Liver (tissue), 3 donors: Measurements from ENCODE around the gene PITRM1.

Experiments used
- EGR1 ChIP-seq, 2 donors: IDR thresholded peaks; 2 replicates each; pipeline ENCODE4 v1.6.1; 2016 to 2018; ENCODE audit warnings: antibody characterized with exemption in 2 of 2, low read depth in 2 of 2
- FOXA1 ChIP-seq: IDR thresholded peaks from 2 replicates; pipeline ENCODE4 v1.6.1; 2016; ENCODE audit warnings: antibody characterized with exemption
- HNF4A ChIP-seq, 2 donors: conservative IDR thresholded peaks; 2 replicates each; pipeline ENCODE4 v1.6.1; 2016; ENCODE audit warnings: antibody characterized with exemption in 2 of 2, mild to moderate bottlenecking in 2 of 2
- JUND ChIP-seq, 2 donors: IDR thresholded peaks; 2 replicates each; pipeline ENCODE4 v1.6.1; 2016; ENCODE audit warnings: antibody characterized with exemption in 2 of 2
- RAD21 ChIP-seq, 2 donors: IDR thresholded peaks; 2 replicates each; pipeline ENCODE4 v1.6.1; 2016; ENCODE audit warnings: antibody characterized with exemption in 2 of 2, mild to moderate bottlenecking in 2 of 2
- RXRA ChIP-seq, 2 donors: IDR thresholded peaks; 2 replicates each; pipeline ENCODE4 v1.6.1; 2017 to 2018; ENCODE audit warnings: antibody characterized with exemption in 2 of 2, mild to moderate bottlenecking in 1 of 2
- SP1 ChIP-seq: IDR thresholded peaks from 2 replicates; pipeline ENCODE4 v1.6.1; 2018; ENCODE audit warnings: antibody characterized with exemption, mild to moderate bottlenecking
- TAF1 ChIP-seq: conservative IDR thresholded peaks from 2 replicates; pipeline ENCODE4 v1.6.1; 2016; ENCODE audit warnings: antibody characterized with exemption, mild to moderate bottlenecking
- YY1 ChIP-seq: IDR thresholded peaks from 2 replicates; pipeline ENCODE4 v1.6.1; 2016; ENCODE audit warnings: antibody characterized with exemption, mild to moderate bottlenecking
- TF ChIP-seq, protein P1 (sequence below): fragments of 150-350 bp; IDR thresholded peaks from 2 replicates; pipeline ENCODE4 v1.5.1; 2017; ENCODE audit warnings: improper control_type of control experiment, low read depth, low read length; ENCODE audit not compliant: missing input control
- TF ChIP-seq, protein P2 (sequence below): IDR thresholded peaks from 2 replicates; pipeline ENCODE4 v1.6.1; 2016; ENCODE audit warnings: antibody characterized with exemption, mild to moderate bottlenecking
- donor health status: healthy.
- donor health status: healthy.

- TF ChIP-seq SP1 (no peak), TAF1 (no peak), EGR1 (IDR thresholded peaks at IDR 0.05; ENCODE audit: low read depth in 2 of 2) (no peak), HNF4A (conservative IDR thresholded peaks at IDR 0.05) (peak in 1 of 2 donors; percentile 59), YY1 (no peak), FOXA1 (no peak), JUND (IDR thresholded peaks at IDR 0.05) (no peak), RAD21 (IDR thresholded peaks at IDR 0.05) (no peak), RXRA (IDR thresholded peaks at IDR 0.05) (peak in 1 of 2 donors; percentile 68)
- TF ChIP-seq, protein P1, sequence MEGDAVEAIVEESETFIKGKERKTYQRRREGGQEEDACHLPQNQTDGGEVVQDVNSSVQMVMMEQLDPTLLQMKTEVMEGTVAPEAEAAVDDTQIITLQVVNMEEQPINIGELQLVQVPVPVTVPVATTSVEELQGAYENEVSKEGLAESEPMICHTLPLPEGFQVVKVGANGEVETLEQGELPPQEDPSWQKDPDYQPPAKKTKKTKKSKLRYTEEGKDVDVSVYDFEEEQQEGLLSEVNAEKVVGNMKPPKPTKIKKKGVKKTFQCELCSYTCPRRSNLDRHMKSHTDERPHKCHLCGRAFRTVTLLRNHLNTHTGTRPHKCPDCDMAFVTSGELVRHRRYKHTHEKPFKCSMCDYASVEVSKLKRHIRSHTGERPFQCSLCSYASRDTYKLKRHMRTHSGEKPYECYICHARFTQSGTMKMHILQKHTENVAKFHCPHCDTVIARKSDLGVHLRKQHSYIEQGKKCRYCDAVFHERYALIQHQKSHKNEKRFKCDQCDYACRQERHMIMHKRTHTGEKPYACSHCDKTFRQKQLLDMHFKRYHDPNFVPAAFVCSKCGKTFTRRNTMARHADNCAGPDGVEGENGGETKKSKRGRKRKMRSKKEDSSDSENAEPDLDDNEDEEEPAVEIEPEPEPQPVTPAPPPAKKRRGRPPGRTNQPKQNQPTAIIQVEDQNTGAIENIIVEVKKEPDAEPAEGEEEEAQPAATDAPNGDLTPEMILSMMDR = no peak
- TF ChIP-seq, protein P2, sequence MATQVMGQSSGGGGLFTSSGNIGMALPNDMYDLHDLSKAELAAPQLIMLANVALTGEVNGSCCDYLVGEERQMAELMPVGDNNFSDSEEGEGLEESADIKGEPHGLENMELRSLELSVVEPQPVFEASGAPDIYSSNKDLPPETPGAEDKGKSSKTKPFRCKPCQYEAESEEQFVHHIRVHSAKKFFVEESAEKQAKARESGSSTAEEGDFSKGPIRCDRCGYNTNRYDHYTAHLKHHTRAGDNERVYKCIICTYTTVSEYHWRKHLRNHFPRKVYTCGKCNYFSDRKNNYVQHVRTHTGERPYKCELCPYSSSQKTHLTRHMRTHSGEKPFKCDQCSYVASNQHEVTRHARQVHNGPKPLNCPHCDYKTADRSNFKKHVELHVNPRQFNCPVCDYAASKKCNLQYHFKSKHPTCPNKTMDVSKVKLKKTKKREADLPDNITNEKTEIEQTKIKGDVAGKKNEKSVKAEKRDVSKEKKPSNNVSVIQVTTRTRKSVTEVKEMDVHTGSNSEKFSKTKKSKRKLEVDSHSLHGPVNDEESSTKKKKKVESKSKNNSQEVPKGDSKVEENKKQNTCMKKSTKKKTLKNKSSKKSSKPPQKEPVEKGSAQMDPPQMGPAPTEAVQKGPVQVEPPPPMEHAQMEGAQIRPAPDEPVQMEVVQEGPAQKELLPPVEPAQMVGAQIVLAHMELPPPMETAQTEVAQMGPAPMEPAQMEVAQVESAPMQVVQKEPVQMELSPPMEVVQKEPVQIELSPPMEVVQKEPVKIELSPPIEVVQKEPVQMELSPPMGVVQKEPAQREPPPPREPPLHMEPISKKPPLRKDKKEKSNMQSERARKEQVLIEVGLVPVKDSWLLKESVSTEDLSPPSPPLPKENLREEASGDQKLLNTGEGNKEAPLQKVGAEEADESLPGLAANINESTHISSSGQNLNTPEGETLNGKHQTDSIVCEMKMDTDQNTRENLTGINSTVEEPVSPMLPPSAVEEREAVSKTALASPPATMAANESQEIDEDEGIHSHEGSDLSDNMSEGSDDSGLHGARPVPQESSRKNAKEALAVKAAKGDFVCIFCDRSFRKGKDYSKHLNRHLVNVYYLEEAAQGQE = no peak
These were observed 65.1 kb downstream of the PITRM1 start for GRCh38 chr10:3107426-3107961.
